G401 (cell line): ENCODE data around the gene RAB10. TPM values are rescaled to one million over a fixed set of nuclear protein-coding genes. Genes with fewer than 3 reads are reported as not detected.
"Not testable (repeated sequence)": the region's sequence is repeated elsewhere in the genome, so short reads cannot be mapped to it uniquely, and the experiment has no call there.

Experiments used
- DNase-seq: peaks from one replicate; pipeline ENCODE4 v3.0.0-alpha.2; 2015; ENCODE audit warnings: low spot score
- in situ Hi-C: cut with HindIII; loops from 2 replicates; pipeline ENCODE4 v1.10.0; 2016; ENCODE audit warnings: low sequenced_read_pairs, mixed read lengths
- total RNA-seq: library from RNA; depleted of rRNA; stranded (reverse); fragments of >200 nt; shearing (Covaris generic); gene quantifications from 2 replicates; pipeline ENCODE4 v1.2.3, GENCODE V29; 2014

Gene RAB10
- total RNA-seq, 1 experiment from 2014 or later: 116 TPM

DNA sequence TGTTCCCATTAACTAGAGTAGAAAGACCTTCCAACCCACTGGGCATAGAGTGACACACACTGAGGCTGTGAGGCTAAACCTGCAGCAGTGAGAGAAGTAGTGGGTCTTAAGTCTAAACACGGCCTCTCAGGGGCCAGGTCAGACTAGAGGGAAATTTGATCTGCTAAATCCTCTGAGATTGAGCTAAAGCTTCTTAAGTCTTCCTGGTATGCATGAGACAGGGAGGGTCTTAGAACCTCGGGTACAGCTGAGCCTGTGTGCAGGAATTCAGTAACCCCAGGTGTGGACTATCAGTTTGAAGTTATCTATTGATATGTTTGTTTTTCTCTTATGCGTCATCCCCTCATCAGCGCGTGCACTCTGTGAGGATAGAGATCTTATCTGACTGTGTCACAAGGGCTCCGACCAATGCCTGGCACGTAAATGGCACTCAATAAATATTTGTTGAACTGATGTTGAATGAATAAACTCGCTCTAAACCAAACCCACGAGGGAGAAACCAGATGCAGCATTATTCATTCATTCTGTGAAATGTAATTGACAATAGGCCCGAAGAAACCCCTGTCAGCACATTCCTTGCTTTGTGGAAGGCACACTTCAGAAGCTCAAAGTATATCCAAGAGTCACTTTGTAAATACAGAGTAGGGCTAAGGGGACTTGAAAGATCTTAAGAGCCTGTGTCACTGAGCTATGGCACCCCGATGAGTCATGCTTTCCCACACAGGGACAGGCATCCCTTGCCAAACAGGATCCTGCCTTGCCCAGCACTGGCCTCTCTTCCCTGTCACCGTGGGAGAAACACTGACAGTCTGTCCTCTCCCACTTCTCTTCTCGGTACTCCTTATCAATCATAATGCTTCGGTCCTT, 21.7 kb upstream of the RAB10 start:
- DNase-seq: peak; percentile 61
- in situ Hi-C loops: no loop called here

- DNase-seq: no peak
- in situ Hi-C loops: no loop called here
These were observed 20.2 kb upstream of the RAB10 start for GRCh38 chr2:26013668-26014067.

- DNase-seq: no peak
- in situ Hi-C loops: no loop called here
These were observed 17.7 kb upstream of the RAB10 start for GRCh38 chr2:26016012-26016705.

- in situ Hi-C loops, DNase-seq: not testable (repeated sequence)
These were observed 17.2 kb upstream of the RAB10 start for GRCh38 chr2:26016706-26017045.

- in situ Hi-C loops: no loop called here
- no peak for DNase-seq
These were observed 16.3 kb upstream of the RAB10 start for GRCh38 chr2:26017464-26018183.

- DNase-seq: no peak
- in situ Hi-C loops: no loop called here
These were observed 15.5 kb upstream of the RAB10 start for GRCh38 chr2:26018184-26019055.

DNA sequence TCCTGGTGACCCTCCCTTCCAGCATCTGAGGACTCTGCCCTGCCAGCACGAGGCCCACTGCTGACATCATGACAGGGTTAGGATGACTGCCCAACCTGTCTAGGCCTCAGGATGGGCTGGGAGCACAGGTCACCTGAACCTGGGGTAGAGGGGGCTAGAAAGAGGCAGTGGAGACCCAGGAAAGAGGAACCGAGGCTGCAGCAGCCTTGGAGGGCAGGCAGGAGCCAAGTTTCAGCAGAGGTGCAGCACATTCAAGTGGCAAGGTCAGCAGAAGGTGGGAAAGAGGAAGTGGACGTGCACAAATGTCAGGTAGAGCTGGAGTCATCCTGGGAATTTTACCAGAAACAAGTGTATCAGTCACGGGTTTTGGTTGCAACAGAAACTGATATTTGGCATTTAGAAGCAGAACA, 13.6 kb upstream of the RAB10 start:
- no peak for DNase-seq
- in situ Hi-C loops: no loop called here

GRCh38 chr2:26024260-26024659, 9.6 kb upstream of the RAB10 start:
- in situ Hi-C loops: no loop called here
- DNase-seq: no peak

GRCh38 chr2:26025509-26025908, 8.4 kb upstream of the RAB10 start:
- DNase-seq: no peak
- in situ Hi-C loops: no loop called here

GRCh38 chr2:26028083-26028482, 5.8 kb upstream of the RAB10 start:
- DNase-seq, in situ Hi-C loops: not testable (repeated sequence)

DNA sequence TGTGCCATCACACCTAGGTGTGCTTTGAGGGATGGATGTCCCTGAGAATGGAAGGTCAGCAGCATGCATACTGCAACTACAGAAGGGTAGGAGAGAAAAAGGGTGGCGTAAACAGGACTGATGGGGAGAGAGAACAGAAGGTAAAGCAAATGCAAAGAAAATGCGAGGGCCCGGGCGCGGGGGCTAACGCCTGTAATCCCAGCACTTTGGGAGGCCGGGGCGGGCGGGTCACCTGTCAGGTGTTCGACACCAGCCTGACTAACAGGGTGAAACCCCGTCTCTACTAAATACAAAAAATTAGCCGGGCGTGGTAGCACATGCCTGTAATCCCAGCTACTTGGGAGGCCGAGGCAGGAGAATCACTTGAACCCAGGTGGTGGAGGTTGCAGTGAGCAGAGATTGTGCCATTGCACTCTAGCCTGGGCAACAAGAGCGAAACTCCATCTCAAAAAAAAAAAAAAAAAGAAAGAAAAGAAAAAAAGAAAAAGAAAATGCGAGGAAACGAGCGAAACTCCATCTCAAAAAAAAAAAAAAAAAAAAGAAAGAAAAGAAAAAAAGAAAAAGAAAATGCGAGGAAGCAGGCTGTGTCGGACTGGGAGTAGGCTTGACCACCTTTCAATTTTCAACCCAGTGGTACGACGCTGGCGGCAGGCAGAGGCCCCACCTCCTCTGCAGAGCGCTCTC, 1.2 kb upstream of the RAB10 start:
- DNase-seq, in situ Hi-C loops: not testable (repeated sequence)

GRCh38 chr2:26033270-26033817, 540 bp upstream of the RAB10 start:
- DNase-seq: peak; percentile 78
- in situ Hi-C loops: no loop called here

DNA sequence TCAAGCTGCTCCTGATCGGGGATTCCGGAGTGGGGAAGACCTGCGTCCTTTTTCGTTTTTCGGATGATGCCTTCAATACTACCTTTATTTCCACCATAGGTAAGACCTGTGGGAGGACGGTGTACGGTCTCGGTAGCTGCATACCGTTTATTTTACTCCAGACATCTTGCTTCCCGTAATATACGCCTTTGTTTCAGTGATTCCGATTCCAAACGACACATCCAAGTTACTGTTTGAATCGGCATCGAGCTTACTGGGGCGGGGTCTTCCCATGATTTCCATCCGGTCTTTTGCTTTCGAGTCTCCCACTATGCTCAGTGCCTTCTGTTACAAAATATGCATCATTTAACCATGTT, 731 bp downstream of the RAB10 start:
- in situ Hi-C loops: no loop called here
- no peak for DNase-seq

DNA sequence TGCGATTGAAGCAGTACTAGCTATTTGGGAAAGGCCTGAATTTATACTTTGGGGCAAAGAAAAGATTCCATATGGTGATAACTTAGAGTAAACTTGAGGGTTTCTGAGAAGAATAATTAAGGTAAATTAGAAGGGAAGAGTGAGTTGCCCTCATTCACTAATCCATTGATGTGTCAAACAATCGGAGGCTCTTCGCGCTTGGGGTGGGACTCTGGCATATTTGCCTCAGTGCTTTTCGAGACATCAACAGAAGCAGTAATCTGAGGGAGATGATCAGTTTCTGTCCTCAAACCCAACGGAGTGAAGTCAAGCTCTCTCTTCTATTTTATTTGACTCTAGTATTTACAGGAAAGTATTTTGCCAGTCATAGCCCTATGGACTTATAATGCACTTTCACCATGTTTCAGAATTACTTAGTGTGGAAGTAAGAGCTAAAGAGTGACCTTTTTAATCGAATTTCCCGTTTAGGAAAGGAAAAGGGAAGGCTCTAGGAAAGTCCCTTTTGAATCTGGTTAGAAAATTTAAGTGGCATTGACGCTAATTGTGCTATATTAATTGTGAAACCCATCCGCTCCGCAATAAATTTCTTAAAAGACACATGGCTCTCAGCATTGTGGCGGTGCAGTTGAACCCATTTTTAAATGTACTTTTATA, 1.3 kb downstream of the RAB10 start:
- DNase-seq: no peak
- in situ Hi-C loops: no loop called here

DNA sequence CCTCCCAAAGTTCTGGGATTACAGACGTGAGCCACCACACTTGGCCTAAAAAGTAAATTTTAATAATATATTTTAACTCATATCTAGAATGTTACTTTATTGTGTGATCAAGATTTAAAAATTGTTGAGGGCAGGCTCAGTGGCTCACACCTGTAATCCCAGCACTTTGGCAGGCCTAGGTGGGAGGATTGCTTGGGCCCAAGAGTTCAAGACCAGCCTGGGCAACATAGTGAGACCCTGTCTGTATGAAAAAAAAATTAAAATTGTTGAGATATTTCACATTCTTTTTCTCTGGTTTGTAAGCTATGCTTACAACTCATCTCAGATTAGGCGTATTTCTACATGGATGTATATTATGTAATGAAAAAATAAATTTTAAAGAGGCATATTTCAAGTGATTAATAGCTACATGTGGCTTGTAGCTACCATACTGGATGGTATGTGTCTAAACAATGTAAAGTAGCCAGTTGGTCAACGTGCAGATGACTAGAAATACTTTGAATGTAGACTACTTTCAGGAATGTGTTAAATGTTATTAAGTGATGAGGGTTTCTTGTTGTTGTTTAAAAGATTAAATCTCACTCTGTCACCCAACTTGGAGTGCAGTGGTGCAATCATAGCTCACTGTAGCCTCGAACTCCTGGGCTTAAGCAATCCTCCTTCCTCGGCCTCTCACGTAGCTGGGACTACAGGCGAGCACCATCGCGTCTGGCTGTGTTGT, 5.9 kb downstream of the RAB10 start:
- in situ Hi-C loops: no loop called here
- DNase-seq: no peak

DNA sequence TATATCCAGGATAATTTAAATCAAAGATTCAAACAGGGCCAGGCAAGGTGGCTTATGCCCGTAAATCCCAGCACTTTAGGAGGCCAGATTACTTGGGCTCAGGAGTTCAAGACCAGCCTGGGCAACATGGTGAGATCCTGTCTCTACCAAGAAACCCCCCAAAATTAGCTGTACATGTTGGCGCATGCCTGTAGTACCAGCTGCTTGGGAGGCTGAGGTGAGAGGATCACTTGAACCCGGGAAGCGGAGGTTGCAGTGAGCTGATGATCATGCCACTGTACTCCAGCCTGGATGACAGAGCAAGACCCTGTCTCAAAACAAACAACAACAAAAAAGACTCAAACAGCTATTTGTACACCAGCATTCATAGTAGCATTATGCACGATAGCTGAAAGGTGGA, 9.2 kb downstream of the RAB10 start:
- in situ Hi-C loops: no loop called here
- DNase-seq: no peak
